GM19239 (cell line): ENCODE measurements around the gene ZNF512B.
"Not testable (repeated sequence)": the region's sequence is repeated elsewhere in the genome, so short reads cannot be mapped to it uniquely, and the experiment has no call there.

Experiments
- DNase-seq: peaks from one replicate; pipeline ENCODE4 v3.0.0; 2011; ENCODE audit warnings: low spot score; ENCODE audit not compliant: insufficient read length
- FAIRE-seq: peaks from 2 replicates; lab custom pipeline; 2011; peaks lifted over from hg19 to GRCh38; lab: Jason Lieb, UNC

The ZNF512B gene

DNA sequence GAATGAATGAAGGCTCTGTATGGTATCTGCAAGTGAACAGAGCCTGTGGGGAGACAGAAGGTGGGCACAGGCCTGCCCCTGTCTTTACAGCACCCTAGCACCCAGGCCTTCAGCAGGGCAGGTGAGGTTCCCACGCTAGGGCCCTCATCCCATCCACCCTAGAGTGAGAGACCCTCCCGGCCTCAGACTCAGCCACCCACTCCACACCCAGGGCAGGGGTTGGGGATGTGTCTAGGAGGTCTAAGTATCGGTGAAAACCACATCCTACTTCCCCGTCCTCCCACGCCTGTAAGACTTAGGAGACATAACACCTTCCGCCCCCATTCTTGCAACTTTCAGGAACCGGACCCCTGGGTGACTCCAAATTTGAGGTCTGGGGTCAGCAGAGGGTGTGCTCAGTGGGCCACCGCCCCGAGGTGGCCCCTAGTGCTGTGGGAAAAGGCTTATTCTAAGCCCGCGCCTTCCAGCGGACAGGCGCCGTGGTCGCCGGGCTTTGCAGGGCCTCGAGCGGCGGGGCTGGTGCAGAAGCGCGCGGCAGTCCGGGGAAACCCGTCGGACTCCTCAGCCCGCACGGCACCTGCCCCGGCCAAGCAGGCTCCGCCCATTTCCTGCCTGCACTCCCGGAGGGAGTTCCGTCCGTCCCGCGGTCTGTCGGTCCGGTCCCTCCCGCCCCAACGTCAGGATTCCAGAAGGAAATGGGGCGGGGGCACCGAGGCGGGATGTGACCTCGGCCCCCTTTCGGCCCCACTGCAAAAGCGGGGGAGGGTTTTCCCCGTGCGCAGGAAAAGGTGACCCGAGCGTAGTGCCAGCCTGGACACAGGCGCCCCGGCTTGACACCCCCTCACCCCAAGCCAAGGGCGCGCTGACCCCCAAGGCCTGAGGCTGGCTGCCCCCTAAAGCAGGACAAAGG, 8.8 kb upstream of the ZNF512B start:
- FAIRE-seq, result peak; percentile 60
- DNase-seq, result peak; percentile 60

DNA sequence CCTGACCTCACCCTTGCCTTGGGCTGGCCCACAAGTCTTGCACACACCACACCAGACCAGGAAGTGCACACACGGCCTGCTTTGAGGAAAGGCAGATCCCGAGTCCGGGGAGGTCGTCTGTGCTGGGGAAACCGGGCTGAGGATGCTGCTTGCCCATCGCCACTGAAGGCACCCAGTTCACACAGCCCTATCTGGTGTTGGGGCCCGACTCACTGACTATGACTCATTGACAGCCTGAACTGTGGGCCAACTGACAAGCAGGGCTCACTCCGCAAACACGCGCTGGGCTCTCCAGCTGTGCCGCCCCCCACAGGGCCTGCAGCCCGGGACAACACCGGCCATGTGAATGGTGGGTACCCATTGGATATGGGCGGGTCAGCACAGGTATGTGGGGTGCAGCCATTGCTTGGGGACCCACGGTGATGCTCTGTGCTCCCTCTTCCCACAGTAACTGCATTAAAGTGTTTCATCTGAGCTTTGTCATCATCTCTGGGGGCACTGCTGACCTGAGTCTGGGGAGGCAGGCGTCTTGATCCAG, 8.1 kb upstream of the ZNF512B start:
- FAIRE-seq (no peak), DNase-seq (no peak)

DNA sequence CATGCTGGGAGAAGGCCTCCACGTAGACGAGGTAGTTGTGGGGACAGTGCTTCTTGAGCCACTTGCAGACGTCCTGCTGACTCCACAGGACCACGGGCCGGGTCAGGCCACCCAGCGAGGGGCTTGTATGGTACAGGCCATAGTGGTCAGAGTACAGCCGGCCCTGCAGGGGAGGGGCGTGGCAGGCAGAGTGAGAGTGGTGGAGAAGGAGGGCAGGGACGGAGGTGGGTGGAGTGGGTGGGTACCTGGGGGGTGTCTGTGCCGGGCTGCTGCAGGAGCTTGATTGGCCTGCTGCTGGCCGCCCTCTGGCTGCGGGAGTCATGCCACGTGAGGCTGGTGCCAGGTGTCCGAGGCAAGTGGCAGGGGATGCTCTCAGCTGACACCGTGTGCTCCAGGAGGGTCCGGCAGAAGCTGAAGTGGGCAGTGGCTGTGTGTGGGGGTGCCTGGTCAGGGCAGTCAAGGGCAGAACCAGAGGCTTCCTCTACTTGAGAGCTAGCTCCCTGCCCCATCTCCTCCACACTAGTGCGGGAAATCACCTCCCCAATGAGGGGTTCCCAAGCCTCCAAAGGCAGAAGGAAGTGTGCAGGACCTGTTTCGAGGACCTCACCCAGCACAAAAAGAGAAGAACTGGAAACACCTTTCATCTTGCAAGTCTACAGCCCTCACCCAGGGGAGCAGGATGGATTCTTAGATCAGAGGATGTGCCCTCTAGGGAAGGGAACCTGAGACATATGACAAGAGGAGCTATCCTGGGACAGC, 7.4 kb upstream of the ZNF512B start:
- no peak for DNase-seq
- no peak for FAIRE-seq

DNA sequence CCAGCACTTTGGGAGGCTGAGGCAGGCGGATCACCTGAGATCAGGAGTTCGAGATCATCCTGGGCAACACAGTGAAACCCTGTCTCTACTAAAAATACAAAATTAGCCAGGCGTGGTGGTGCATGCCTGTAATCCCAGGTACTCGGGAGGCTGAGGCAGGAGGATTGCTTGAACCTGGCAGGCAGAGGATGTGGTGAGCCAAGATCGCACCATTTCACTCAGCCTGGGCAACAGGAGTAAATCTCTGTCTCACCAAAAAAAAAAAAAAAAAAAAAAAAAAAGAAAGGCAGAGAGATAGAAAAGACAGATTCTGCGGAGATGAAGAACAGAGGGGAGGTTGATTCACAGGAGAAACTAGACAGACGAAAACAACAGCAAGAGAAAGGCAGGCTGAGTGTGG, 6.8 kb upstream of the ZNF512B start:
- DNase-seq, FAIRE-seq: not testable (repeated sequence)

DNA sequence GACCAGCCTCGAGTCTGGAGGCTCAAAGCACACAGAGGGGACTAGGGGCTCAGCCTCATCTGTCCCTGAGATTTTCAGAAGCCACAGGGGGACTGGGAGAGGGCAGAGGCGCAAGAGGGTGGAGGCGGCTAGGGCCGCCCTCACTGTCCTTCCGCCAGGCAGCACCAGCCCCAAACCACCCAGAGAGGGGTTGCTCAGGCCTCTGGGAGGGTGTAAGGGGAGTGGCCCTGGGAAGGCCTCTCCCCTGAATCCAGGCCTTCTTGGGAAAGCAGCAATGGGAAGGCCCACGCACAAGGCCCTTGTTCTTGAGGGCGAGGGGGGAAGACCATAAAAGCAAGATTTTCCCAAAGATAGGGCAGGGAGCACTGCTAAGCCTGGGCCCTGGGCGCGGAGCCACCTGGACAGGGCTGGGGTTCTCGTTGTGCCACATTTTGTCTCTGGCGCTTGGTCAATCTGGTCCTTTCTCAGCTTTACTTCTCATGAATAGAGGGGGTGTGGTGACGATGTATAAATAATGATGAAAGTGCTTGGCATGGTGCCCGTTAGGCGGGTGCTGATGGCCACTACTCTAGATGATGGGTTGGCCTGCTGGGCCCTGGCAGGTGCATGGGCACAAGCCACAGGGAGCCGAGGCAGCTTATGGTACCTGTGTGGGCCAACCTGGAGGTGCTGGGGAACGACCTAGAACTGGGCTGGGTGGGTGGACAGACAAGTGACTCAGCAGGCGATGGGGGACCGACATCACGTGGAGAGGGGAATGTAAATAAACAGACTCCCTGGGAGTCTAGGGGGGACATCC, 4.9 kb upstream of the ZNF512B start:
- no peak for DNase-seq

DNA sequence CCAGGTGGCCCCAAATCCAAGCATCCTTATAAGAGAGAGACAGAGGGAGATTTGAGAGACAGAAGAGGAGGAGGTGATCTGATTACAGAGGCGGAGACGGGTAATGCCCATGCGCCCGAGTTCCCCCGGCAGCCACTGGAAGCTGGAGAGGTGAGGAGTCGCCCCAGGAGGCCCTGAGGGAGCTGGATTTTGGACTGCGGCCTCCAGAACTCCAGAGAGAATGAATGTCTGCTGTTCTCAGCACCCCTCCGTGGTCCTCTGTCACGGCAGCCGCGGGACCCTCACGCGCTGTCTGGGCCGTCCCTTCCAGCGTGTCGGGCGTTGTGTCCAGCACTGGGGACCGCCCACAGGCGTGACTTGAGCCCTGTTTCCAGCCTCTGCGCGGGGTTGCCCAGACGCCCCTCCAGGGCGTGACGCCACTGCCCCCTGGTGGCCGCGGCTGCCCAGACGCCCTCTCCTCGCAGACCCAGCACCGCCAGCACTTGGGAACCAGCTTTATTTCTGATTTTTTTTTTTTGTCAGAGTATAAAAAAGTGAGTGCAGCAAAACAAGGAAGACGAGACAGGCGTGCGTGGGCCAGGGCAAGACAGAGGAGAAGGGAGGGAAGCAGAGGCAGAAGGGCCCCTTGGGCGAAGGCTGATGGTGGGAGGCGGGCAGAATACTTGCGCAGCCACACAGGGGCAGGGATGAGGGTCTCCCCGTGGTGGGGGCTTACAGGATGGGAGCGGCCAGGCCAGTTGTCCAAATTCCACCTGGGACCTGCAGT, 4.1 kb upstream of the ZNF512B start:
- DNase-seq (peak; percentile 94), FAIRE-seq (peak; percentile 47)

More for the DNA sequence above, 4.9 kb upstream of the ZNF512B start:
- no peak for FAIRE-seq

DNA sequence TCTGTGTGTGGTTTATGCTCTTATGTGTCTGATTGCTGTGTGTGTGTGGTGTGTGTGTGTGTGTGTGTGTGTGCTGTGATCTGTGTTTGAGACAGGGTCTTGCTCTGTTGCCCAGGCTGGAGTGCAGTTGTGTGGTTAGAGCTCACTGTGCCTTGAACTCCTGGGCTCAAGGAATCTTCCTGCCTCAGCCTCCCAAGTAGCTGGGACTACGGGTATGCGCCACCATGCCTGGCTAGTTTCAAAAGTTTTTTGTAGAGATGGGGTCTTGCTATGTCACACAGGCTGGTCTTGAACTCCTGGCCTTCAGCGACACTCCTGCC, 3.4 kb upstream of the ZNF512B start:
- DNase-seq (no peak), FAIRE-seq (no peak)

DNA sequence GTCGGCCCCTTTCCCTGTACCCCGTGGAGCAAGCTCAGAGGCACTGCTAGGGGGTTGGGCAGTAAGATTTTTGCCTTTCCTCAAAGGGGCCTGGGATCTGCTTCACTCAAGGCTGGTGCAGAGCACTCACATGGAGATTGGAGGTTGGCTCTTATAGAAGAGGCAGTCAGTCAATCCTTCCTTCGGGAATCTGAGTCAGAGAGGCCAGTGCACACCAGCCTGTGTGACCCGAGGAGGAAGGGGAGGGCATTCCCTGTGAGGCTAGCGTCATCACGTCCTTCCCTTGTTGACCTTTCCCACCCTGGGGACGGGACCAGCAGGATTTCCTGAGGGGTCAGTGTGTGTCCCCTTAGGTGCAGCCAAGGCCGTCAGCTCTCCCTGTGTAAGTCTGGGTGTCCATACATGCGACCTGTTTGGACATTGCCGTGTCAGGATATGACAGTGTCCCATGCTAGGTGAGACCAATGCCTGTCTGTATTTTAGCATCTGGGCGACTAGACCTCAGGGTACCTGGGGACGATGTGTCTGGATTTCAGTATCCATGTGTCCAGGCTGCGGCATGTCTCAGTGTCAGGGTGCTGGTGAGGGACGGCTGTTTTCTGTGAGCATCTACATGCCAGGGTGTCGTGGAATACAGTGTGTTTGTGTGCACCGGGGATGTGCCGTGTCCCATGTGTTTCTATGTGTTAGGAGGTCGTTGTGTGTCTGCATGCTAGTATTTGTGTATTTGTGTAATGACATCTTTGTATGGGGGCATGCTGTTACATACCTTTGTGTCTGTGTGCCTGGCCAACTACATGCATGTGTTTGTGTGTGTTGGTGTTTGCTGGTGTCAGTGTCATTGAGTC, 2.8 kb upstream of the ZNF512B start:
- DNase-seq (no peak), FAIRE-seq (no peak)

DNA sequence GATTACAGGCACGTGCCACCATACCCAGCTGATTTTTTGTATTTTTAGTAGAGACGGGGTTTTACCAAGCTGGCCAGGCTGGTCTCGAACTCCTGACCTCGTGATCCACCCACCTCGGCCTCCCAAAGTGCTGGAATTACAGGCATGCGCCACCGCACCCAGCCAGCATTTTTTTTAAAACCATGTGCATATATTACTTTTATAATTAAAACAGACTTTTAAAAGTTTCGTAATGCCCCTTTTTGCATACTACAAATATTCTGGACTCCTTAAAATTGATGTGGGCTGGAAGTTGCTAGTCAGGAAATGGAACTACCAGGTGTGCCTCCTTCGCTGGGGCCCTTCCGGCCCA, 2.2 kb upstream of the ZNF512B start:
- FAIRE-seq, result not testable (repeated sequence)

DNA sequence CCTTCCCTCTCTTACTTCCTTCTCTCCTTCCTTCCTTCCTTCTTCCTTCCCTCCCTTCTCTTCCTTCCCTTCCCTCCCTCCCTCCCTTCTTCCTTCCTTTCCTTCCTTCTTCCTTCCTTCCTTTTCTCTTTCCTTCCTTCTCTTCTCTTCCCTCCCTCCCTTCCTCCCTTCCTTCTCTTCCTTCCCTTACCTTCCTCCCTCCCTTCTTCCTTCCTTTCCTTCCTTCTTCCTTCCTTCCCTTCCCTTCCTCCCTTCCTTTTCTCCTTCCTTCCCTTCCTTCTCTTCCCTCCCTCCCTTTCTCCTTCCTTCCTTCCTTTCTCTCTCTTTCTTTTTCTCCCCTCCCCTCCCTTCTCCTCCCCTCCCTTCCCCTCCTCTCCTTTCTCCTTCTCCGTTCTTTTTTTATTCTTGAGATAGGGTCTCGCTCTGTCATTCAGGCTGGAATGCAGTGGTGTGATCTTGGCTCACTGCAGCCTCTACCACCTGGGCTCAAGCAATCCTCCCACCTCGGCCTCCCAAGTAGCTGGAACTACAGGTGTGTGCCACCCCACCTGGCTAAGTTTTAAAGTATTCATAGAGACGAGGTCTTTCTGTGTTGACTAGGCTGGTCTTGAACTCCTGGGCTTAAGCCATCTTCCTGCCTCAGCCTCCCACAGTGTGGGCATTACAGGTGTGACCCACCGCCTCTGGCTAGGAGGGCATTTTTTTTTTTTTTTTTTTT, 1.1 kb upstream of the ZNF512B start:
- no peak for FAIRE-seq
- no peak for DNase-seq

More for the DNA sequence above, 2.2 kb upstream of the ZNF512B start:
- DNase-seq, result not testable (repeated sequence)

DNA sequence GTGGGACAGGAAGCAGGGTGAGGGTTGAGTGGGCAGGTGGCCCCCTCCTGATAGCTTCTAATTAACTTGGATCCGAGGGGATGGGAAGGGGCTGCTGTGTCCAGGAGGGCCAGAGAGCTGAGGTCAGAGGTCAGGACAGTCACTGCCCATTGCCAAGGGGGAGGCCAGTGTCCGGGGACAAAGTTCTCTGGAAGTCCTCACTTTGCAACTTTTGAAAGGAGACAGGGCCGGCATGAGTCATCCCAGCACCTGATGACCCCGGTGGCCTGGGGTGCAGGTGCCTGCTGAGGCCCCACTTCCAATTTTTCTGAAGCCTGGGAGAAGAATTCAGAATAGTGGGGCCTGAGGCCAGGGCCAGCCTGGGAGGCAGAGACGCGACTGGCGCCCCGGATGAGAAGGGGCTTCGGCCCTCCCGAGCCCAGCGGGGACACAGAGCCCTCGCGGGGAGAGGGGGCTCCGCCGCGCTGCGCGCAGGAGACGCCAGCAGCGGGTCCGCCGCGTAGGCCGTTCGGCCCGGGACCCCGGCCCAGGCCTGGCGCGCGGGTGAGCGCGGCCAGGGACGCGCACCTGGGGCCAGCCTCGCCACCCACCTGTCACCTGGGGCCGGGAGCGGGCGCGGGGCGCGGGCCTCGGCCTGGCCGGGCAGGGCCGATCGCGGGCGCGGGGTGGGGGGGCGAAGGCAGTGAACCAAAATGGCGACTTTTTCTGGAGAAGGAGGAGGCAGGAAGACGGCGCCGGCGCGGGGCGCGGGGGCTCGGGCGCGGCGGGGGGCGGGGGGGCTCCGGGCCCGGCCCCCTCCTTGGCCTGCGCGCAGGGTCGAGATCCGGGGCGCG, 586 bp downstream of the ZNF512B start:
- FAIRE-seq, result no peak

DNA sequence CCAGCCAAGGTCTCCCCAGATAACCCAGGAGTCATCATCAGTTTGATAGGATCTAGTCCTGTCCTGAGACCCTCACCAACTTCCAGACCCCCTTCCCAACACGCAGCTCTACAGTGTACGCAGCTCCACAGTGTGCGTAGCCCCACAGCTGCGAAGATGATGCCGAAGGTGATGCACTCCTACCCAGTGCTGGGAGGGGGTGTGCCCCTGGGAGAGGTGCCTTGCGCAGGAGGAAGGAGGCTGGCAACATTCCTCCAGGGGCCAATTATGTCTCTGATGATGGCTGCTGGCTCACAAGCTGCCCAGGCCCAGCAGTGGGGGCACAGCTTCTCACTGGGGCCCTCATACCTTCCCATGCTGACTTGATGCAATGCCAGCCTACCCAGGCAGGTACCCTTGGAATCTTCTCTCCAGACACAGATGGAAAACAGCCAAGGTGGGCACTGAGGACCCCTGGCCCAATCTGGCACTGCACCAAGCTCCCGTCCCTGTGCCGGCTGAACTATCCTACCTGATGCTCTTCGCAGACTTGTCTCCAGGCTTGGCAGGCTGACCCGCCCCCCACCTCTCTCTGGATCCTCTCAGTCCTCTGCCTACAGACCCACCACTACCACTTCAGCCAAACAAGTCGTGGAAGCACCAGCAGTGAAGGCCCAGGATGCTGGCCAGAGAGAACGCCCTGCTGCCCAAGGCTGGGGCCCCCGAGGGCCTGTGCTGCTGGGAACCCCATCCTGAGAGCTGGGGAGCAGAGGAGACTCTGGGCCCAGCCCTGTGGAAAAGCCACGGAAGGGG, 1.4 kb downstream of the ZNF512B start:
- no peak for DNase-seq
- no peak for FAIRE-seq

More for the DNA sequence above, 586 bp downstream of the ZNF512B start:
- DNase-seq, result peak; percentile 52

DNA sequence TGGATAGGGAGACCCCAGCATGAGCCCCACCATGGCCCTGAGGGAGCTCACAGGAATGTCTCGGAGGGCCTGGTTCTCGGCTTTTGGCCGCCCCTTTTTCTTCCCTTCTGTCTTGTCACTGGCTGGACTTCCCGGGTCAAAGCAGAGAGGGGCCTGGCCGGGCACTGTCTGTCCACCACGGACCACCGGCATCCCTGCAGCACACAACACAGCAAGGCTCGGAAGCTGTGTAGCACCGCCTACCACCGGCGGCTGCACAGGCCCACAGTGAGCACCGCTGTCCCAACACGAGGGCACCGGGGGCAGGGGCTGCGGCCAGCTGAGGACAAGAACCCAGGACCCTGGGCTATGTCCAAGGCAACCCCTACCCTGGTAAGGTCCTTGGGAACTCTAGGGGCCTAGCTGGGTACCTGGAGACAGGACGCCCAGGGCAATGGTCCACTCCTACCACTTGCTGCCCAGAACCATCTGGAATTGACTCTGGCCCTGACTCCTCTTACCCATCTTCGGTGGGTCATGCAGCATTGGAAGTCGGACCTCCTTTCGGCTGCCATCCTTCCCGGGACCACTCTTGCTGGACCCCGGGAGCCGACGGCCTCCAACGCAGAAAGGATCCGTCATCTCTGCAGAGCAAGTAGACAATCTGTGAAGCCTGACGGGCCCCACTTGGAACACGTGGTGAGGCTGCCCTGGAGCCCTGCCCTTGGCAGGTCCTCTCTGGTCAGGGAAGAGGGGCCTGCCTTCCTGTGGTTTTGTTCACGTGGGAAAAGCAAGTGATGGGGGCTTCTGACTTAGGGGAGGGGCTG, 2.2 kb downstream of the ZNF512B start:
- no peak for DNase-seq
- FAIRE-seq, result no peak

DNA sequence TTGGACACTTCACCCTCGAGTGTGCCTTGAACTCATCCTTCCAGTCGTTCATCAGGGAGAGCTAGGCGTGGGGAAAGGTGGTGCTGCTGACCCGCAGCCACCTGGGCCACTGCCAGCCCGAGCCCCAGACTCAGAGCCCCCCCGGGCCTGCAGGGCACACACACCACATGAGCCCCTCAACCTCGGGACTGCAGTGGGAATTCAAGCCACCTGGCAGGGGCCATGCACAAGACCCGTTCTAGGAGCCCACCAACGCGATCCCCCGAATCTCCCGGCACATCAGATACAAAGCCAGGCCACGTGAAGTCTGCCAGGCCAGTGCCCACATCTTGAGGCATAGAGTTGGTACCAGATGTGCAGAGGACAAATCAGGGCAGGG, 2.8 kb downstream of the ZNF512B start:
- FAIRE-seq, result no peak
- DNase-seq, result no peak

DNA sequence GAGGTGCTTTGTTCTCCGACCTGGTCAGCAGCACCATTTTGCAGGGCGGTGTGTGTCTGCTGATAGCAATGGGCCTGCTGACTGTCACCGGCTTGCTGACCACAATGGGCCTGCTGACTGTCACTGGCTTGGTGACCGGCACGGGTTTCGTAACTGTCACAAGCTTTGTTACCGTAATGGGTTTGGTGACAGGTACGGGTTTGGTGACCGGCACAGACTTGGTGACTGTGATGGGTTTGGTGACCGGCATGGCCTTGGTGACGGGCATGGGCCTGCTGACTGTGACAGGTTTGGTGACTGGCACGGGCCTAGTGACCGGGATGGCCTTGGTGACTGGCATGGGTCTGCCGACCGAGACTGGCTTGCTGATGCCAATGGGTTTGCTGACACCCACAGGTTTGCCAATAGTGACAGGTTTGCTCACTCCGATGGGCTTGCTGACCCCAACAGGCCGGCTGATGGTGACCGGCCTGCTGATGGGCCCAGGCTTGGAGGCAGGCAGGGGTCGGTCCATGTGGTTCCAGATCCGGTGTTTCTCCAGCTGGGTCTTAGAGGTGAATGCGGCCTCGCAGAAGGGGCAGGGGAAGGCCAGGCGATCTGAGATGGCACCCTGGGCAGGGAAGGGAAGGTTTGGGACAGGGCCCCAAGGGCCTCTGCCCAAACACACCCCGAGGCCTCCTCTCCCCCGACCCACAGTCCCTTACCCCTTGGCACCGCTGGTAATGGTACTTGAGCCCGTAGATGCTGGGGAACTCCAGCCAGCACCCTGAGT, 3.4 kb downstream of the ZNF512B start:
- DNase-seq, result no peak
- FAIRE-seq, result no peak
